Sigmoid colon (tissue), 7 donors: ENCODE results near the gene NRG2. TPM values are rescaled to one million over a fixed set of nuclear protein-coding genes. Genes with fewer than 3 reads are reported as not detected.

Source experiments
- DNase-seq: peaks from one replicate; pipeline ENCODE4 v3.0.0-alpha.2; 2019
- H3K27ac ChIP-seq, 4 donors: fragments of 200-600 bp; sonication (generic); one replicate each; pipeline ENCODE4 v1.5.1; 2016 to 2019; ENCODE audit warnings: mild to moderate bottlenecking in 1 of 4
- H3K27me3 ChIP-seq, 3 donors: fragments of 200-600 bp; sonication (generic); one replicate each; pipeline ENCODE4 v1.5.1; 2019; ENCODE audit warnings: mild to moderate bottlenecking in 1 of 3
- H3K36me3 ChIP-seq, 4 donors: fragments of 200-600 bp; sonication (generic); one replicate each; pipeline ENCODE4 v1.5.1; 2016 to 2019
- H3K4me1 ChIP-seq, 4 donors: fragments of 200-600 bp; sonication (generic); one replicate each; pipeline ENCODE4 v1.5.1; 2017 to 2019
- H3K4me3 ChIP-seq, 4 donors: fragments of 200-600 bp; sonication (generic); one replicate each; pipeline ENCODE4 v1.5.1; 2017 to 2019; ENCODE audit warnings: mild to moderate bottlenecking in 2 of 4, moderate library complexity in 1 of 4
- H3K9me3 ChIP-seq, 4 donors: fragments of 200-600 bp in 3 of 4; sonication (generic) in 3 of 4; one replicate each; pipeline versions ENCODE4 v1.5.1 to v1.6.1; 2013 to 2019
- CTCF ChIP-seq, 4 experiments: fragments of 450-650 bp in 3 of 4; fragments of 200-600 bp in 1 of 4; IDR thresholded peaks; one replicate each; pipeline ENCODE4 v1.5.1; 2016 to 2019; ENCODE audit warnings: antibody characterized with exemption in 4 of 4, mild to moderate bottlenecking in 3 of 4, moderate library complexity in 2 of 4
- EP300 ChIP-seq, 4 donors: sonication (generic); formaldehyde crosslinking; IDR thresholded peaks; one replicate each; pipeline ENCODE4 v1.6.1; 2017; ENCODE audit warnings: antibody characterized with exemption in 4 of 4
- POLR2A ChIP-seq, 2 donors: fragments of 450-650 bp; IDR thresholded peaks; one replicate each; pipeline ENCODE4 v1.6.1; 2016; ENCODE audit warnings: antibody characterized with exemption in 2 of 2, mild to moderate bottlenecking in 2 of 2, moderate library complexity in 2 of 2
- POLR2AphosphoS5 ChIP-seq, 4 donors: sonication (generic); formaldehyde crosslinking; IDR thresholded peaks; one replicate each; pipeline ENCODE4 v1.6.1; 2017; ENCODE audit warnings: antibody characterized with exemption in 4 of 4
- WGBS, 2 donors: extraction: QIAGEN DNeasy Blood & Tissue Kit; methylation state at CpG; one replicate each; pipeline ENCODE4 v1.1.7; 2013; 5-methylcytosine and 5-hydroxymethylcytosine counted together
- intact Hi-C: fragments of 100-400 bp; cut with DNase I; formaldehyde crosslinking; loops from one replicate; pipeline ENCODE4 v1.15.1; 2023
- polyA plus RNA-seq, 3 donors: library from polyadenylated mRNA; stranded (reverse); fragments of 200-250 nt; gene quantifications; one replicate each; pipeline ENCODE4 v1.2.3, GENCODE V29; 2013
- total RNA-seq, 4 donors: library from RNA; depleted of rRNA; stranded (reverse); fragments of >200 nt; gene quantifications; one replicate each; pipeline ENCODE4 v1.1.0, GENCODE V29; 2016
- donor health status: healthy with polysubstance abuse.
- donor health status: Bipolar disorder and iron deficiency.
- donor health status: healthy.

NRG2 gene
- total and polyA plus RNA-seq, 7 donors = 0.80 to 11.9 (median 4.8) TPM; not detected in 2

GRCh38 chr5:139806111-139806510 lies 237.0 kb downstream of the NRG2 start:
- no peak for DNase-seq
- H3K4me1 ChIP-seq = no peaks in the 10 kb centered on the region
- H3K36me3 ChIP-seq = no peaks in the 10 kb centered on the region
- no peaks in the 10 kb centered on the region for H3K9me3 ChIP-seq
- H3K27ac ChIP-seq = no peak overlapping the region
- intact Hi-C loops = no loop called here
- WGBS, 2 donors = 81 to 89% methylated on average over 4 of the region's 4 CpGs
- TF ChIP-seq CTCF (IDR thresholded peaks at IDR 0.05) (no peak), POLR2A (IDR thresholded peaks at IDR 0.05) (no peak), EP300 (IDR thresholded peaks at IDR 0.05) (no peak), POLR2AphosphoS5 (IDR thresholded peaks at IDR 0.05) (no peak)
- H3K27me3 ChIP-seq = peaks cover 0 to 30% (median 5%) of the 10 kb centered on the region in 3 donors
- H3K4me3 ChIP-seq = no peak overlapping the region

GRCh38 chr5:139805545-139805944 lies 237.6 kb downstream of the NRG2 start:
- H3K36me3 ChIP-seq = no peaks in the 10 kb centered on the region

GRCh38 chr5:139804800-139805397 lies 238.2 kb downstream of the NRG2 start:
- no peaks in the 10 kb centered on the region for H3K36me3 ChIP-seq
- H3K27me3 ChIP-seq = peaks cover 0 to 35% (median 8%) of the 10 kb centered on the region in 3 donors
- H3K4me1 ChIP-seq = no peaks in the 10 kb centered on the region
- intact Hi-C loops = no loop called here
- 92% methylated on average over 17 of the region's 17 CpGs for WGBS, 2 donors
- TF ChIP-seq CTCF (IDR thresholded peaks at IDR 0.05) (no peak), POLR2A (IDR thresholded peaks at IDR 0.05) (no peak), POLR2AphosphoS5 (IDR thresholded peaks at IDR 0.05) (no peak), EP300 (IDR thresholded peaks at IDR 0.05) (no peak)
- H3K9me3 ChIP-seq = no peaks in the 10 kb centered on the region
- no peak overlapping the region for H3K27ac ChIP-seq
- H3K4me3 ChIP-seq = no peak overlapping the region
- DNase-seq = no peak

More at GRCh38 chr5:139805545-139805944, 237.6 kb downstream of the NRG2 start:
- DNase-seq = no peak
- WGBS, 2 donors = 83 to 89% methylated on average over 2 of the region's 2 CpGs
- no peaks in the 10 kb centered on the region for H3K4me1 ChIP-seq
- H3K27me3 ChIP-seq = peaks cover 0 to 33% (median 5%) of the 10 kb centered on the region in 3 donors
- H3K9me3 ChIP-seq = no peaks in the 10 kb centered on the region
- no peak overlapping the region for H3K4me3 ChIP-seq
- intact Hi-C loops = no loop called here
- no peak for TF ChIP-seq EP300 (IDR thresholded peaks at IDR 0.05)
- TF ChIP-seq POLR2A (IDR thresholded peaks at IDR 0.05) = no peak
- TF ChIP-seq CTCF (IDR thresholded peaks at IDR 0.05) = no peak
- no peak for TF ChIP-seq POLR2AphosphoS5 (IDR thresholded peaks at IDR 0.05)
- no peak overlapping the region for H3K27ac ChIP-seq

GRCh38 chr5:139803978-139804377 lies 239.1 kb downstream of the NRG2 start:
- H3K4me1 ChIP-seq = no peaks in the 10 kb centered on the region
- DNase-seq = no peak
- intact Hi-C loops = no loop called here
- no peaks in the 10 kb centered on the region for H3K9me3 ChIP-seq
- TF ChIP-seq CTCF (IDR thresholded peaks at IDR 0.05) = no peak
- no peak for TF ChIP-seq EP300 (IDR thresholded peaks at IDR 0.05)
- no peak for TF ChIP-seq POLR2A (IDR thresholded peaks at IDR 0.05)
- TF ChIP-seq POLR2AphosphoS5 (IDR thresholded peaks at IDR 0.05) = no peak
- no peak overlapping the region for H3K4me3 ChIP-seq
- 88 to 92% methylated on average over 2 of the region's 2 CpGs for WGBS, 2 donors
- no peak overlapping the region for H3K27ac ChIP-seq
- H3K27me3 ChIP-seq = peaks cover 0 to 42% (median 17%) of the 10 kb centered on the region in 3 donors
- H3K36me3 ChIP-seq = no peaks in the 10 kb centered on the region

GRCh38 chr5:139799359-139799758 lies 243.7 kb downstream of the NRG2 start:
- intact Hi-C loops = no loop called here

More at GRCh38 chr5:139799359-139799758, 243.7 kb downstream of the NRG2 start:
- no peaks in the 10 kb centered on the region for H3K36me3 ChIP-seq
- peaks cover 0 to 16% (median 13%) of the 10 kb centered on the region in 4 donors for H3K4me1 ChIP-seq
- no peak for TF ChIP-seq POLR2AphosphoS5 (IDR thresholded peaks at IDR 0.05)
- no peak for TF ChIP-seq CTCF (IDR thresholded peaks at IDR 0.05)
- TF ChIP-seq POLR2A (IDR thresholded peaks at IDR 0.05) = no peak
- TF ChIP-seq EP300 (IDR thresholded peaks at IDR 0.05) = no peak
- DNase-seq = no peak
- no peak overlapping the region for H3K4me3 ChIP-seq
- H3K27ac ChIP-seq = no peak overlapping the region
- H3K27me3 ChIP-seq = peaks cover 22 to 75% (median 57%) of the 10 kb centered on the region in 3 donors
- H3K9me3 ChIP-seq = no peaks in the 10 kb centered on the region
